Peyer's patch (tissue), 4 donors: Measurements from ENCODE around the gene DYNC2LI1. TPM values are rescaled to one million over a fixed set of nuclear protein-coding genes. Genes with fewer than 3 reads are reported as not detected.

ENCODE experiments used
- DNase-seq, 3 donors: peaks; one replicate each; pipeline ENCODE4 v3.0.0-alpha.2; 2017 to 2019
- H3K27ac ChIP-seq, 4 donors: fragments of 200-600 bp; sonication (generic); one replicate each; pipeline ENCODE4 v1.5.1; 2016 to 2019
- H3K27me3 ChIP-seq, 2 donors: fragments of 200-600 bp; sonication (generic); one replicate each; pipeline ENCODE4 v1.5.1; 2019
- H3K36me3 ChIP-seq, 3 donors: fragments of 200-600 bp; sonication (generic); one replicate each; pipeline ENCODE4 v1.5.1; 2016 to 2019
- H3K4me1 ChIP-seq, 4 donors: fragments of 200-600 bp; sonication (generic); one replicate each; pipeline ENCODE4 v1.5.1; 2016 to 2019
- H3K4me3 ChIP-seq, 4 donors: fragments of 200-600 bp; sonication (generic); 1 replicate in 3 of 4; 2 replicates in 1 of 4; pipeline ENCODE4 v1.5.1; 2016 to 2019; ENCODE audit warnings: mild to moderate bottlenecking in 1 of 4
- H3K9me3 ChIP-seq, 4 donors: fragments of 200-600 bp; sonication (generic); one replicate each; pipeline ENCODE4 v1.5.1; 2016 to 2019; ENCODE audit warnings: mild to moderate bottlenecking in 1 of 4
- CTCF ChIP-seq, 6 experiments: fragments of 450-650 bp in 4 of 6; fragments of 200-600 bp in 2 of 6; sonication (generic) in 1 of 6; IDR thresholded peaks; one replicate each; pipeline ENCODE4 v1.5.1; 2017 to 2019; ENCODE audit warnings: antibody characterized with exemption in 6 of 6, mild to moderate bottlenecking in 3 of 6, moderate library complexity in 1 of 6
- POLR2A ChIP-seq, 2 donors: fragments of 450-650 bp; IDR thresholded peaks; one replicate each; pipeline ENCODE4 v1.5.1; 2017; ENCODE audit warnings: antibody characterized with exemption in 2 of 2, mild to moderate bottlenecking in 2 of 2, moderate library complexity in 2 of 2
- small RNA-seq, 2 donors: library from RNA; depleted of rRNA; stranded (forward); fragments of <200 nt; gene quantifications; one replicate each; pipeline ENCODE3, GENCODE V24; 2016
- total RNA-seq, 4 donors: library from RNA; depleted of rRNA; stranded (reverse); fragments of >200 nt; gene quantifications; one replicate each; pipeline ENCODE4 v1.1.0, GENCODE V29; 2016

Gene DYNC2LI1
- total RNA-seq, 4 donors from 2014 or later = 21.5 to 41.3 (median 27.9) TPM

- Histone ChIP-seq H3K36me3 (no peaks in the 10 kb centered on the region), H3K4me3 (no peak overlapping the region), H3K27me3 (no peaks in the 10 kb centered on the region), H3K27ac (no peak overlapping the region), H3K4me1 (peaks cover 0 to 3% (median 0%) of the 10 kb centered on the region in 4 donors), H3K9me3 (no peaks in the 10 kb centered on the region)
- TF ChIP-seq POLR2A (IDR thresholded peaks at IDR 0.05) (no peak), CTCF (IDR thresholded peaks at IDR 0.05) (no peak)
- DNase-seq = no peak
Observed at GRCh38 chr2:43855292-43855691, 81.5 kb downstream of the DYNC2LI1 start.

Small RNAs within 50 kb of the gene (small RNA-seq; reads per million reads assigned to genes)
- gene RN7SKP66 = 0 reads per million in 2 donors

Other genes starting within 250 kb of the DYNC2LI1 start
- gene THADA, start 178.0 kb upstream of the DYNC2LI1 start, total RNA-seq = 10 to 100 TPM; 19.3 to 76.7 (median 26.3) TPM
- 100 to 1,000 TPM in 1 of 4 donors, 10 to 100 TPM in 2, 1 to 10 TPM in 1; 3.3 to 158 (median 22.6) TPM for gene PLEKHH2, start 136.8 kb upstream of the DYNC2LI1 start, total RNA-seq
- gene C1GALT1C1L, start 97.6 kb upstream of the DYNC2LI1 start, total RNA-seq = not detected
- gene ABCG5, start 64.8 kb downstream of the DYNC2LI1 start, total RNA-seq = 1 to 10 TPM; 1.7 to 9.3 (median 5.3) TPM
- 10 to 100 TPM in 3 of 4 donors, 1 to 10 TPM in 1; 3.3 to 31.5 (median 16.4) TPM for gene ABCG8, start 64.9 kb downstream of the DYNC2LI1 start, total RNA-seq
- gene LRPPRC, start 221.9 kb downstream of the DYNC2LI1 start, total RNA-seq = 10 to 100 TPM; 45.7 to 70.1 (median 53.3) TPM